Ectodermal cell (in vitro differentiated cells): ENCODE measurements around the gene RNF208.

Experiments
- H3K27ac ChIP-seq: 2 replicates; pipeline ENCODE4 v1.7.0; 2013; ENCODE audit warnings: mild to moderate bottlenecking, low read depth, low read length; ENCODE audit not compliant: insufficient read depth, poor library complexity, severe bottlenecking
- H3K27me3 ChIP-seq: 2 replicates; pipeline ENCODE4 v1.7.0; 2013; ENCODE audit warnings: mild to moderate bottlenecking, low read length; ENCODE audit not compliant: insufficient read depth, control insufficient read depth, poor library complexity, severe bottlenecking
- H3K36me3 ChIP-seq: one replicate; pipeline ENCODE4 v1.7.0; 2013; ENCODE audit warnings: low read length; ENCODE audit not compliant: control insufficient read depth, insufficient read depth
- H3K4me1 ChIP-seq: one replicate; pipeline ENCODE4 v1.7.0; 2013; ENCODE audit warnings: low read length; ENCODE audit not compliant: control insufficient read depth, insufficient read depth
- H3K4me3 ChIP-seq: 2 replicates; pipeline ENCODE4 v1.7.0; 2013; ENCODE audit warnings: low read depth, low read length, control low read depth; ENCODE audit not compliant: insufficient read depth
- H3K9me3 ChIP-seq: 2 replicates; pipeline ENCODE4 v1.7.0; 2013; ENCODE audit warnings: mild to moderate bottlenecking, low read length, moderate library complexity; ENCODE audit not compliant: control insufficient read depth
- WGBS, 2 experiments: methylation state at CpG; one replicate each; pipeline ENCODE4 v1.1.7; 2013; ENCODE audit warnings: missing lambda C conversion rate in 2 of 2; 5-methylcytosine and 5-hydroxymethylcytosine counted together

RNF208 gene

DNA sequence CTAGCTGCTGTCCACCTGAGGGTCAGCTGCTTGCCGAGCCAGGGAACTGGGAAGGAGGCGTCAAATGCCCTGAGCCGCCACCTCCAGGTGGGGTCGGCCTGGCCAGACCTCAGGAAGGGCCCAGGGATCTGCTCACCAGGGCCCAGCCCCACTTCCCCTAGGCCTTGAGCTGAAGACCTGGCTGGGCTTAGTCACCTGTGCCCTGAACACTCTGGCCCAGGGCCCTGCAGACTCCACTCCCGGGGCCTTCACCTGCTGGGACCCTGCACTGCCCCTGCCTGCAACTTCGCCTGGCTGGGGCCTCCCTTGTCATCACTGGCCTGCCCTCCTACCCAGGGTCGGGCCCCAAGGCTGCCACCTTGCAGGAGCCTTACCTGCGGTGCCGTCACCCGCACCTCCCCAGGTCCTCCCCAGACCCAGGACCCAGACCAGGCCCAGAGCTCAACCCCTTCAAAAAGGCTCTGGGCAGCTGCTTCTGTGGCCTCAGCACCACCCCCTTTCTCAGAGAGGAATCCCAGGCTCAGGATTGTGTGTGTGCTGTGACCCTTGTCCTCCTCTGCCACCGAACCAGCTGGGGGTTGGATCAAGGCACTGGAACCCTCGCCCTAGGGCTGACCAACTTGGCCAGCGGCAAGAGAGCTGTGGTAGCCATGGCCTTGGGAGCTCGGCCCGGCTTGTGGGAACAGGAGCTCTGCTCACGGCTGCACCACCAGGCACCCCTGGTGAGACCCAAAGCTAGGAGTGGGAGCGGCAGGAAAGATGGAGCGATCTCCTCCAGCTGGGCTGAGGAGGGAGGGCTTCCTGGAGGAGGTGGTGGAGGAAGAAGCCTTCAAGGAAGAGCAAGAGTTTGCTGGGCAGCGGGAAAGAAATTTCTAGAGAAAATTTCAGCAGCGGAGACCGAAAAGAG lies 31.9 kb upstream of the RNF208 start:
- no peak overlapping the region for H3K27ac ChIP-seq
- peak overlapping the region; percentile 74 for H3K4me3 ChIP-seq
- peaks cover 5% of the 10 kb centered on the region for H3K36me3 ChIP-seq
- peaks cover 38% of the 10 kb centered on the region for H3K4me1 ChIP-seq
- no peaks in the 10 kb centered on the region for H3K27me3 ChIP-seq
- H3K9me3 ChIP-seq, result no peaks in the 10 kb centered on the region
- 58 to 59% methylated on average over 21 of the region's 21 CpGs for WGBS, 2 experiments

DNA sequence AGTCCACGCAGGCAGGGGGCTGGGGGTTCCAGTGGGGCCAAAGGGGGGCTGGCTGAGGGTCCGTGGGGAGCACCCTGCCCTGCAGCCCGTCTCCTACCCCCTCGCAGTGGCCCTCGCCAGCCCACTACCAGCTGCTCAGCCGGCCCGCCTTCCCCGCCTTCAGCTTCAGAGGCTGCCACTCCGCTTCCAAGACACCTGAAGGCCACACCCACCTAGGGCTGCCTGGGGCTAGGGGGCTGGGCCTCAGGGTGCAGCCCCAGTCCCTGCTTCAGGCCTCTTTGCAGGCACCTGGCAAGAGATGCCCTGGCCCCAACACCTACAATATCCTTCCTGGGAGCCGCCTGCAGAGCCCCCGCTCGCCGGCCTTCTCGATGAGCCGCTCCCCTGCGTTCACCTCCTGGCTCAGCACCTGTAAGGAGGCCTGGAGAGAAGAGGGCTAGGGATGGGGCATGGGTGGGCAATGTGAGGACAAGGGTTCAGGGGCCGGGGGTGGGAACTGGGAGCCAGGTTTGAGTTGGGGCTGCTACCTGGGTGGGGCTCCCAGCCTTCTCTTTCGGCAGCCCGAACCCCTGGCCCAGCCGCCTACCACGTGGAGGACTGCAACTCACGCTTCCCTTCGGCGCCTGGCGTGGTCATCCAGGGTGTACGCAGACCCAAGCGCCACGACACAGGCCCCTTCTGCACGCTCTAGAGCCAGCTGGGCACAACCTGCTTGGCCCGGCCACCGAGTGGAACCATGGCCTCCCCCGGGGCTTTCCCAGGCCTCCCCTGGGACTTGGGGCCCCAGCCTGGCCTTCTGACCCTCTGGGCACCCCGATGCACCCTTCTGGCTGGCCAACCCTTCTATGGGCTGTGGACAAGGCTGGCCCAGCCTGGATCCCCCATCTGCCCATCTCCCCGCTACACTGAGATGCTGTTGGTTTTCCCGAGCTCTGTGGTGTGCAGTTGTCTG lies 30.8 kb upstream of the RNF208 start:
- Histone ChIP-seq H3K4me1 (peaks cover 38% of the 10 kb centered on the region), H3K9me3 (no peaks in the 10 kb centered on the region), H3K36me3 (no peaks in the 10 kb centered on the region), H3K27me3 (no peaks in the 10 kb centered on the region), H3K27ac (no peak overlapping the region), H3K4me3 (no peak overlapping the region)
- 80 to 82% methylated on average over 35 of the region's 35 CpGs for WGBS, 2 experiments

DNA sequence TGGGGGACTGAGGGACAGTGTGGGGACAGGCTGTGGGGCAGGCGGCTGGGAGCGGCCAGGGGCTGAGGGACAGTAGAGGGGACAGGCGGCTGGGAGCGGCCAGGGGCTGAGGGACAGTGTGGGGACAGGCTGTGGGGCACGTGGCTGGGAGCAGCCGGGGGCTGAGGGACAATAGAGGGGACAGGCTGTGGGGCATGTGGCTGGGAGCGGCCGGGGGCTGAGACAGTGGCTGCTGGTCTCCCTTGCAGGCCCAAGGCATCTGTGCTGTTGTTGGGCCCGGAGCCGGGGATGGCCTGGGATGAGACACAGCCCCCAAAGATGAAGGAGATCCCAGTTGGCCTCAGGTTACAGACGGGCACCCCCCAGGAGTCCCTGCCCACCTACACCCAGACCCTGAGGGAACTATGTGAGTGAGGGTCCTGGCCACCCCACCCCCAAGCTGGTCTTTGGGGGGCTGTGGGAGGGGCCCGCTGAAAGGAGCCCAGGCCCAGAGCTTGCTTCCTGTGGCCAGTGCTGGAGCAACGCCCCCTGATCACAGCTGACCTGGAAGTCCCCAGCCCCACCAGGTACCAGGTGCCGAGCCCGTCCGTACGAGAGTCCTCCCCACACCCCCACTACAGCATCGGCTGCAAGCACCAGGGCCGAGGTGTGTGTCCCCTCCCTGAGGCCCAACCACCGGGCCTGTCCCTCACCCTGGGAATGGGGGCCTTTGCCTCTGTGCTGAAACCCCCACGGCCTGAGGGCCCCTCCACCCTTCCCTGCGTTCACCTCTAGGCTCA lies 29.6 kb upstream of the RNF208 start:
- no peak overlapping the region for H3K4me3 ChIP-seq
- 85 to 88% methylated on average over 22 of the region's 22 CpGs for WGBS, 2 experiments
- H3K9me3 ChIP-seq, result no peaks in the 10 kb centered on the region
- peaks cover 45% of the 10 kb centered on the region for H3K4me1 ChIP-seq
- H3K36me3 ChIP-seq, result no peaks in the 10 kb centered on the region
- no peaks in the 10 kb centered on the region for H3K27me3 ChIP-seq
- H3K27ac ChIP-seq, result no peak overlapping the region

DNA sequence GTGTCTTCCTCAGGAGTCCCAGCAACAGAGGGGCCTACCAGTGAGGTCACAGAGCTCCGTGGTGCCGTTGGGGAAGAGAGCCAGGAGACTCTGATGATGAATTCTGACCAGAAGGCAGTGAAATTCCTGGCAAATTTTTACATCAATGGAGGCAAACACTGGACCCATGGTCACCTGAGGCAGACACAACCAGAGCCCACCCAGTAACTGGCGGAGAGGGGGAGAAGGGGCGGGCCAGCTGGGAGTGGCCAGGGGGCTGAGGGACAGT lies 29.1 kb upstream of the RNF208 start, which contains the start of gene STPG3:
TSS of gene STPG3 (plus strand) at position 93 of the 268 bp plus-strand sequence. CDS start at position 94, 1 bp downstream.
- no peak within 1 kb of the TSS for H3K4me3 ChIP-seq
- H3K36me3 ChIP-seq, result no peaks in the 10 kb centered on the region
- 77 to 82% methylated on average over 4 of the region's 4 CpGs for WGBS, 2 experiments
- peaks cover 41% of the 10 kb centered on the region for H3K4me1 ChIP-seq
- H3K27ac ChIP-seq, result no peak within 1 kb of the TSS
- H3K9me3 ChIP-seq, result no peaks in the 10 kb centered on the region
- H3K27me3 ChIP-seq, result no peaks in the 10 kb centered on the region

DNA sequence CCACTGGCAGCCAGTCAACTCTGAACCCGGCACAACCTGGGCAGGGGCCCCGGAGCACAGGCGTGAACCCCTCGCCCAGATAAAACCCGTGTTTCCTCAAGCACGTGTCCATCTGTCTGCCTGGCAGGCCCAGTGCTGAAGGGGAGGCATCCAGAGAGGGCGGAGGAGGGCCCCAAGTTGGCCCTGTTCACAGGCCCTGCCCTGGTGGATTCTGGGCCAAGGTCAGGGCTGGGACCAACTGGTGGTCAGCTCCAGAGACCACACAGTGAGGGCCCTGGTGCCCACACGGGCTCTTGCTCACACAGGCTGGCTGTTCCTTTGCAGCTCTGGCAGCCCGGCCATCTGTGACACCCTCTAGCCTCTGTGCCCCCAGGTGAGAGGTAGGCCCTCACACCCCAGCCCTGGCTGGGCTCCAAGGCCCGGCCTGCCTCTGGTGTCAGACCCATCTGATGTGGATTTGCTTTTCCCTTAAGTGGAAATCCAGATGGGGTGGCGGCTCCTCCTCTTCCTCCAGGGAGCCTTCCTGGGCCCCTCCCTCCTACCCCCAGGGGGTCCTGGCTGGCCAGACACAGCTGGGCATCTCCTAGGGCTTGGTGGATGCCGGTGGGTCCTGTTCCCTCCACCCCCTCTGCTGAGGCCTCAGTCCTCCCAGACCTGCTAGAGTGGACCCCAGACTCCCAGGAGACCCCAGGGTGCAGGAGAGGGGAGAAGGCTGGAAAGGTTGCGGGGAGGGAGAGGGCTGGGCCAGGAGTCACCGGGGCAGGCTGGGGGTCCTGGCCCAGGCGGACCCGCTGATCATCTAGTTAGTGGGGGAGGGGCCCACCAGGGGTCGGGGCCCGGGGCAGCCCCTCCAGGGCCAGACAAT lies 28.5 kb upstream of the RNF208 start:
- no peak overlapping the region for H3K4me3 ChIP-seq
- H3K27me3 ChIP-seq, result no peaks in the 10 kb centered on the region
- 85 to 86% methylated on average over 17 of the region's 18 CpGs for WGBS, 2 experiments
- no peaks in the 10 kb centered on the region for H3K36me3 ChIP-seq
- H3K4me1 ChIP-seq, result peaks cover 39% of the 10 kb centered on the region
- H3K27ac ChIP-seq, result no peak overlapping the region
- no peaks in the 10 kb centered on the region for H3K9me3 ChIP-seq

DNA sequence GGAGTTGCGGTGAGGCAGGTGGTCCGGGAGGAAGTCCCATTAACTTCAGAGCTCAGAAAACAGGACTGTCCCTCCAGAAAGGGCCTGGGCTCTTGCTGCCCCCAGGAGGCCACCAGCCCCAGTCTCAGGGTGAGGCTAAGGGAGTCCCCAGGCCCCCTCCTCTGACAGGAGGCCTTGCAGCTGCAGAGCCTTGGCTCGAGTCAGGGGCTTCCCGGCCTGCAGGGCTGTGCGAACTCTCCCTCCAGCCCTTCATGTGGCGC lies 25.8 kb upstream of the RNF208 start:
- Histone ChIP-seq H3K27ac (no peak overlapping the region), H3K4me1 (peaks cover 38% of the 10 kb centered on the region), H3K4me3 (no peak overlapping the region), H3K9me3 (no peaks in the 10 kb centered on the region), H3K27me3 (no peaks in the 10 kb centered on the region), H3K36me3 (peaks cover 4% of the 10 kb centered on the region)
- 90% methylated on average over 6 of the region's 6 CpGs for WGBS, 2 experiments

DNA sequence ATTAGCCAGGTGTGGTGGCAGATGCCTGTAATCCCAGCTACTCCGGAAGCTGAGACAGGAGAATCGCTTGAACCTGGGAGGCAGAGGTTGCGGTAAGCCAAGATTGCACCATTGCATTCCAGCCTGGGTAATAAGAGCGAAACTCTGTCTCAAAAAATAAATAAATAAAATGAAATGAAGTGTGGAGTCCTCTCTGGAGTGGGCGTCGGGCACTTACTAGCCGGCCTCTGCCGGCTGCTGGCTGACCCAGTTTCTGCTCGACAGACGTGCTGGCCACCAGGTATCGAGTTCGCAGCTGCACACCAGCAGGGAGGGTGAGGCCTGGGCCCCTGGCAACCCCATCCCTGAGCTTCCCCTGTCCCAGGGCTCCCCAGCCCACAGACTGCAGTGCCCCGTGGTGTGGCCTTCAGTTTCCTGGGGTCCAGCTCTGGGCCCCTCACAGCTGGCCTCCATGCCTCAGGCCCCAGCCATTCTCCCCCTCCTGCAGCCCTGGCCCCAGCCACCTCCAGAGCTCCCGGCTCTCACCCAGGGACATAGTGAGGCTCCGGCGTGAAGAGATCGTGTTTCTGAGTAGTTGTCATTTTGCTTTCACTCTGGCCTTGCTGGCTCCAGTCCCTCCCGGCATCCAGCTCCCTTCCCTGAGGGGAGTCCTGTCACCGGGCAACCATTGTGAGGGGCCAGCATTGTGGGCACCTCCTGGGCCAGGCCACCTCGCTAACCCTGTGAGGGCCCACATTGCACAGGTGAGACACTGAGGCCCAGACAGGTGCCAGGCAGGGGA lies 25.3 kb upstream of the RNF208 start:
- Histone ChIP-seq H3K36me3 (peaks cover 7% of the 10 kb centered on the region), H3K4me3 (no peak overlapping the region), H3K27me3 (no peaks in the 10 kb centered on the region), H3K27ac (no peak overlapping the region), H3K4me1 (peaks cover 43% of the 10 kb centered on the region), H3K9me3 (no peaks in the 10 kb centered on the region)
- WGBS, 2 experiments, result 70 to 76% methylated on average over 20 of the region's 20 CpGs

DNA sequence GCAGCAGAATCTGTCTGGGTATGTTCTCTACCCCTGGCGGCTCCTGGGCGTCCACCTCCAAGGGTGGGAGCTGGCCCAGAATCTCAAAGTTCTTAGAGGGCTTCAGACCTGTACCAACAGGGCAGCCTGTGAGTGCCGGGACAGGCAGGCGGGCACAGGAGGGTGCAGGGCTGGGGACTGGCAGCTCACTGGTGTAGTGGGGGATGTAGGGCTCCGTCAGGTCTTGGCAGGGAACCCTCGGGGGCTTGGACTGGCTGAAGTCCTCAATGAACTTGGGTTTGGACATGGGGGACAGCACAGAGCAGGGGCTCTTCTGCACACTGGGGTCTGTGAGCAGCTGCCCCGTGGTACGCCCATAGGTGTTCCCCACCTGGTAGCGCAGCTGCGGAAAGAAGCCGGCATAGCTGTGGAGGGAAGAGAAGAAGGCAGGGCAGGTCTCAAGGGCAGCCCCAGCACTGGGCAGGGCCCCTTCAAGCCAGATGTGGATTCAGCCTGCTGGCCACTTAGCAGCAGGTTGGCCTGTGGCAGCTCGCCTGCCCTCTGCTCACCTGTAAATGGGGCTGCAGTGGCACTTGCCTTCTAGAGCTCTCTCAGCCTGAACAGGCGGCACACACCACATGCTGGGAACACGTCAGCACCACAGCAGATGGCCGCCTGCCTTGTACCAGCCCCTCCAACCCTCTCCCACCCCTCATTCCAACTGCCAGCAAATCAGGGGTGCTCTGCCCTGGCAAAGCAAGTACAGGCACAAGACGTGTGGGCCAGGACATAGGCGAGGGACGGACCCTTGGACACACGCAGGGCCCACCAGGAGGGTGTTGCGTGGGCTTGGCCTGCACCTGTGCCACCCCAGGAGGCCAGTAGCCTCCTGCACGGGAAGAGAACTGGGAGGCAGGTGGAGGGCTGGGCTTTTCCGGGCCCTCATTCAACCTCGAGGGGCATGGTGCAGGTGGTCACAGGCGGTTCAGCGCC lies 23.7 kb upstream of the RNF208 start:
- no peak overlapping the region for H3K27ac ChIP-seq
- H3K36me3 ChIP-seq, result peaks cover 7% of the 10 kb centered on the region
- peaks cover 32% of the 10 kb centered on the region for H3K4me1 ChIP-seq
- no peaks in the 10 kb centered on the region for H3K27me3 ChIP-seq
- no peak overlapping the region for H3K4me3 ChIP-seq
- WGBS, 2 experiments, result 91 to 92% methylated on average over 25 of the region's 25 CpGs
- H3K9me3 ChIP-seq, result no peaks in the 10 kb centered on the region
